GM19351 (cell line): ENCODE data around the gene MRPL55.
"Not testable (repeated sequence)": the region's sequence is repeated elsewhere in the genome, so short reads cannot be mapped to it uniquely, and the experiment has no call there.

Experiments
- ATAC-seq: cut with Tn5 transposase; IDR thresholded peaks from one replicate; pipeline ENCODE4 v1.9.1; 2021; ENCODE audit warnings: mild to moderate bottlenecking, moderate library complexity; ENCODE audit not compliant: unreplicated experiment

MRPL55 gene

GRCh38 chr1:228125185-228125584 is 16.1 kb upstream of the MRPL55 start:
- ATAC-seq = no peak

DNA sequence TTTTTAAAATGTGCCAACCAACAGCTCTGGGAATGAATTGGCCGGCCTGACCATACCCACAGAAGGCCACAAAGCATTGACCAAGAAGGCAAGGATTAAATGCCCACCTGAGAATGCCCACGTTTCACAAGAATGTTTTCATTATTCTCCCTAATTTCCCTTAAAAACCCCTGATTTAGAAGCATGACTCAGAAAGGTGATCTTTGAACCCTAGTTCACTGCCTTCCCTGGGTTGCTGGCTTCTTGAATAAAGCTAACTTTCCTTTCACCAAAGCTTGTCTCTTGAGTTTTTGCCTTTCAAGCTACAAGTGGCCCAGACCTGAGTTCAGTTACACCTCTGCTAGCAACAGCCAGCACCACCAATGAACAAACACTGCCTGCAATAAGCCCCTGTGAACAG is 14.4 kb upstream of the MRPL55 start:
- no peak for ATAC-seq

DNA sequence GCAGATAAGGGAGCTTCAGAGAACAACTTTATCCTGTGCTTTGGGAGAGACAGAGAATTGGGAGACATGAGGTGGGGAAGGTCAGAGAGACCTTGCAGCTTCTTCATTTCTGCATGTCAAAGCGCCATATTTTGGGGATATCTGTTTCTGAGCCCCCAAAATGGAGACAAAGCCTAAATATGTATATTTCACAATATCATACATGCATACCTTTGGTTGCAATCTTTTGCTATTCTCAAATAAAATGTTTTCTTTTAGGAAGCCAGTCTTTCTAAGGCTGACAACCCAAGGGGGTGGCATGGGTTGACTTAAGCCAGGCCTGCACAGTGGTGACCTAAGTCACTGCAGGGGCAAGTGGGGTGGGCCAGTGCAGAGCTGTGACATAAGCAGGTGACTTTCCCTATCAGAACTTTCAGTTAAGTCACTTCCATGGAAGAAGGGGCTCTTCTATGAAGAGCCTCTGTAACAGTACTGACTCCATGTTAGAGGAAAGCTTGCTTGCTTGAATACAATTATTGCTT is 13.9 kb upstream of the MRPL55 start:
- ATAC-seq = no peak

DNA sequence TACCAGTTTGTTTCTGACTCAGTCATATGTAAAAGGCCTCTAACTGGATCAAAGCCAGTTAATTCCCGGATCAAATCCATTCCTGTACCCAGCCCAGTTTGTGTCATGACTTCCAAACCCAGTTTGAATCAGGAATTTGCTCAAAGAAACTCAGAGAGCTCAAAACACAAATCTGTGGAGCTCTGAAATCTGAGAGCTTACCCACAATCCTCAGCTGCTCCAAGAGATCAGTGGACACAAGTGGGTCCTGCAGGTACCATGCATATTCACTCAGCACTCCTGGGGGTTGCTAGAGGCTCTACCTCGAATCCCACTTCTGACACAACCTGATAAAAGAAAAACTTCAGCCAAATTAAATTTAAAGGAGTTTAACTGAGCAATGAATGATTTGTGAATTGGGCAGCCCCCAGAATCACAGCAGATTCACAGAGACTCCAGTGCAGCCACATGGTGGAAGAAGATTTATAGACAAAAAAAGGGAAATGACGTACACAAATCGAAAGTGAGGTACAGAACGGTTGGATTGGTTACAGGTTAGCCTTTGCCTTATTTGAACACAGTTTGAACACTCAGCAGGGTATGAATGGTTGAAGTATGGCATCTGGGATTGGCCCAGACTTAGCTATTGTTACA is 11.9 kb upstream of the MRPL55 start:
- no peak for ATAC-seq

GRCh38 chr1:228120351-228120750 is 11.3 kb upstream of the MRPL55 start:
- no peak for ATAC-seq

DNA sequence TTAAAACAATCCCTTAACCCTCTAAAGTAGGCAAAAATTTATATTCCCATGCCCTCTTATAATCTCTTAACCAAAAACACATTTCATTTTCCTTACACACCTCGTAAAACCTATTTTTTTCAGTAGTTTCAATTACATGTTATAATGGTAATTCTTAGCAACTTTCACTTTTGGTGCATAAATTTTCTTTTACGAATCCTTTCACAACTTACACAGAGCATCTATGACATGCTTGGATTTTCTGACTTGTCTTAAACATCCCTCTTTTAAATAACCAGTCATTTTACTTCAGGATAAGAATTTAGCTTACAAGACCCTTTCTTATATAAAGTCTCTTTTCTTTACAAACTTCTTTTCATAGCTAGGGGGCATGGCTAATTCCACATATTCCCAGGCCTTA is 8.9 kb upstream of the MRPL55 start:
- ATAC-seq = no peak

- no peak for ATAC-seq
Observed at GRCh38 chr1:228117335-228117734, 8.2 kb upstream of the MRPL55 start.

- ATAC-seq = no peak
Observed at GRCh38 chr1:228114827-228115226, 5.7 kb upstream of the MRPL55 start.

- ATAC-seq = no peak
Observed at GRCh38 chr1:228112617-228113016, 3.5 kb upstream of the MRPL55 start.

- no peak for ATAC-seq
Observed at GRCh38 chr1:228112167-228112566, 3.1 kb upstream of the MRPL55 start.

DNA sequence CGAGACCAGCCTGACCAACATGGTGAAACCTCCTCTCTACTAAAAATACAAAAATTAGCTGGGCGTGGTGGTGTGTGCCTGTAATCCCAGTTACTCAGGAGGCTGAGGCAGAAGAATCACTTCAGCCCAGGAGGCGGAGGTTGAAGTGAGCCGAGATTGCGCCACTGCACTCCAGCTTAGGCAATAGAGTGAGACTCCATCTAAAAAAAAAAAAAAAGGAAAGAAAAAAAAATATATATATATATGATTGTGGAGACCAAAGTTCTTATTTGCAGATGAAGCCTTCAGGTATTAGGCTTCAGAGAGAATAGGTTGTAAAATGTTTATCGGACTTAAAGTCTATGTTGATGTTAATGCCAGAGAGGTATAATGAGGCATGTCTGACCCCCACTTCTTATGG is 2.2 kb upstream of the MRPL55 start:
- ATAC-seq = not testable (repeated sequence)

DNA sequence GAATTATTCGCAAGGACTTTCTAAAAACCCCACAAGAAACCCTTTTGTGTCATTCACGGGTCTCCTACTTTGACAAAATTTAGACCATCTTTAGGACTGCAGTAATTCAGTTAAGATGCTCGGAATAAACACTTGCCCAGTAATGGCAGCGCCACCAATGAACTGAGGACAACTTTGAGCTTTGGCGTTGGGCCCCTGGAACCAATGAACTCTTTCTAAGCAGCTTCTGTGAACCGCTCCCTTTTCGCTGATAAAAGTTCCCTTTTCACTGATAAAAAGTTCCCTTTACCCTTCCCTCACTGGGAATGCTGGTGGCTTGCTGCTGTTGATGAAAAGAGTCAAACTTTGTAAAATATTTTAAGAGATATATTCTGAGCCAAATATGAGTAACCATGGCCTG is 1.5 kb upstream of the MRPL55 start:
- no peak for ATAC-seq

DNA sequence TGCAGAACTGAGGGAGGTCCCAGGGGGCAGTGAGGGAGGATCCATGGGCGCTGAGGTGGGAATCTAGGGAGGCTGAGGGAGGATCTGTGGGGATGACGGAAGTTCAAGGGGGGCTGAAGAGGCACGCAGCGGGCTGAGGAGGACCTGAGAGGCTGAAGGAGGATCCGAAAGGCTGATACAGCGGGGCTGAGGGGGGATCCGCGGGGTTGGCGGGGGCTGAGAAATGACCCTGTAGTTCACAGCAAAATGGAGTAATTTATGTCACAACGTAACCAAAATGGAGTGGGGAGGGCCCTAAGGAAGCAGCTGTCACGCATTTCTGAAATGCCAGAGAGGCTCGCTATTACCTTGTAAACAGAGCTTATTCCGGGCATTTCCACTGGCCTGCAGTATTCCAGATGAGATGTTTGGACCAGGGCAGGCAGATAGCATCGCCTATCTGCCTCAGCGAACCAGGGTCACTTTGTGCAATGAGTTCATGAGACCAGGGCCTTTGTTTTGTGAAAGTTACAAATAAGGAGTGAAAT is 926 bp upstream of the MRPL55 start:
- no peak for ATAC-seq

DNA sequence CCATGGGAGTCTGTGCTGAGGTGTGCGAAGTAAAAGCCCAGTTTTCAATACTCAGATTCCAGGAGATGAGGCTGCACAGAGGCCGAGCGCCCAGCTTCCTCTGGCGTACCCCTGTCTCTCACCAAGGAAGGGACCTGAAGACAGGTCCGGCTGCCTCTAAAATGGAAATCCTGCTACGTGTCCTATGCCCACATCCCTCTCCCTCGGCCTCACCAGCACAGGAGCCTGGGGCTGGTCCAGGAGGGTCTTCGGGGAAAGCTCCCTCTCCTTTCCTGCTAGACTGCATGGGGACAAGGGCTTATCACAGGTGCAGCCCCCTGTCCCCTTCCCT is 392 bp downstream of the MRPL55 start:
- ATAC-seq = no peak

DNA sequence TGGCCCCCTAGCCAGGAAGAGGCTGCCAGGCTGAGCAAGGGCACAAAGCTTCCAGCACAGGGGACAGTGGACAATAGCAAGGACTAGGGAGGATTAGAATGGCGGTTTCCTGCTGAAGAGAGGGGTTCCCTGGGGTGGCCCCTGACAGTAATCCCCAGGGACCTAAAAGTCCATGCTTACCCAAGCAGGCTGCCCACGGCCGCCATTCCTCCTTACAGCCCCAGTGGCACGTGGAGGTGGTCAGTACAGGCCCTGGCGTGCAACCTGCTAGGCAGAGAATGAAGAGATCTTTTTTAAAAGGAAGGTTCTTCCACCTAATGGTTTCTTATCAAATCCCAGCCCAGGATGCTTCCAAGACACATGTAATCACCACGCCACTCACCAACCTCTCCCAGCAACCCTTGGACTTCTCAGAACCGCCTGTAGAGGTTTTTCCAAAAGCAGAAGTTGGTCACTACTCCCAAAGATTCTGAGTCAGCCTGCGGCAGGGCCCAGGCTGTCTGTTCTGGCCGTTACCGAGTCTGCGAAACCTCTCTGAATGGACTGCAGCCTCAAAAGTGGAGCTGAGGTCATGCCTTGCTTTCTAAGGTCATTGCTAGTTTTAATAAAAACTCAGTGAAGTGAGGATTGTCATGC is 926 bp downstream of the MRPL55 start:
- no peak for ATAC-seq

- no peak for ATAC-seq
Observed at GRCh38 chr1:228107636-228108035, 1.5 kb downstream of the MRPL55 start.

DNA sequence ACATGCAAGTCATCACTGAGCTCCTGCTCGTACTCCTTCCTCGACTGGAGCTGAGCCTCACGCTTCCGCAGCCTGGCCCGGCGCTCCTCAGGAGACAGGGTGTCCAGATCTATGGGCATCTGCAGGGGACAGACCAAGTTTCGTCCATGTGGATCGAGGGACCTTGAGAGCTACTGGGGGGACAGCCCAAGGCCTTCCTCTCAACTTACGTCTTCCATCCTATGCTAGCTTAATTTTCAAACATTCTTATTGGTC is 2.4 kb downstream of the MRPL55 start:
- ATAC-seq = no peak

DNA sequence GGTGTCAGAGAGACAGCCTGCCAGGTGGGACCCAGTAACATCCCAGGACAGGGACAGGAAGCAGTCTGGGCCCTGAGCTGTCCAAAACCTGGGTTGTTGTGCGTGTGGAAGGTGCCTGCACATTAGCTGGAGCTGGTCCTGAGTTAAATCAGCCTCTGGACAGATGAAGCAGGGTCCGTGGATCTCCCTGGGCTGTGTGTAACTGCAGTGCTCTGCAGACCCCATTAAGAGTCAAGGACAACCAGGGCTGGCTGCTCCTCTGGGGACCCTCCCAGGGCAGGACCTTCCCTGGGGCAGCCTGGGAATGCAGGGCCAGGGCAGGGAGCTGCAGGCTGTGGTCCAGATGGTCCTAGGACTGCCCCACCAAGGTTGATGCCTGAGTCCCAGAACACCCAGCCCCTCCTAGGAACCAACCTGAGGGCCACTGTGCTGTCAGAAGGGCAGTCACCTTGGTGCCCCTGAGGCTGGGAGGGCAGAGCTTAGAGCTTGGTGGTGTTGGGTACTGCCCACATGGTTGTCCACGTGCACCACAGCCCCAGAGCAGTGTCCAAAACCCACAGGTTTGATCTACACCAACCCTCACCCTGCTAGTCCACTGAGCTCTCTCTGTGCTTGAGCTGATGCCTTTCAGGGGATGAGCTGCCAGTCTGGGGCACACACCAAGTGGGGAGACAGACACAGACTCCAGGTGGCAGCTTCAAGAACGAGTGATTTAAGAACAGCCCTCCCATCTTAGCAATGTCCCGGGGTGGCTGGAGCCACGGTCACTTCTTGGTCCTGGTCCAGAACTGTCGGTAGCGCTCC is 2.9 kb downstream of the MRPL55 start:
- no peak for ATAC-seq

- no peak for ATAC-seq
Observed at GRCh38 chr1:228105270-228105995, 3.7 kb downstream of the MRPL55 start.

DNA sequence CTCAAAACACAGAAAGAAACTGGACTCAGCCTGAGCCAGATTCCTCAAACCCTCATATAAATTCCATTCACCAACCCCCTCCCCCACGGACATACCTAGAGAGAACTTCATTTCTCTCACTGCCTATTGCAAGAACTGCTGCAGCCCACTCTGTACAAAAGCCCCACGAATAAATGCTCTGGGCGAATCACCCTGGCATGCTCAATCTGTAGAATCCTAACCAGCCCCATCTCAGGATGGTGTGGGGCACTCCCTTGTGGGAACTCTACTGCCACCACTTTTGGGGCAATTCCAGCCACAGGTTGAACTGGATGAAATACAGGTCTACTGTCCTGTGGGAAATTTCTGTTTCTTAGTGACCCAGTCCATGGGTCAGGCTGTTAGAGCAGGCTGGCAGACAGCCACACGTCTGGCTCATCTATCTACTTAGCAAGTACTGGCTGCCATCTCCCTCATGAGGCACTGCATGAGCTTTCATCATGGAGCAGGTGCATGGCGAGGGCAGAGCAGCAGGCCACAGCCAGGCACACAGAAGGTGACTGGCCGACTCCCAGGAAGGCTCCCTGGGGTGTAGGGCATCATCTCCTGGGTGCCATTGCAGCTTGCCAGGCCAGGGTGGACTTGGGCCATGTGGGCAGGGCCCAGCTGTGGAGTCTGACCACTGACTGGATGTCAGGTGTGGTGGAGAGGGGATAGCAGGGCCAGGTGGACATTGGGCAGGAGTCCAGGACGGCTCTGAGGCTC is 4.4 kb downstream of the MRPL55 start:
- ATAC-seq = no peak
